ENCODE results near the gene PRKCE. TPM values are rescaled to one million over a fixed set of nuclear protein-coding genes. Genes with fewer than 3 reads are reported as not detected.

PRKCE gene
- total RNA-seq, 1 experiment from 2014 or later, result 4.4 TPM

GRCh38 chr2:45902781-45903375, 251.4 kb downstream of the PRKCE start:
- Histone ChIP-seq H3K9me3 (no peaks in the 10 kb centered on the region), H3K27me3 (replicated peaks; ENCODE audit: control insufficient read depth, insufficient read depth, low read length) (no peaks in the 10 kb centered on the region), H3K4me3 (ENCODE audit: low read depth, low read length) (no peak overlapping the region), H3K4me1 (no peaks in the 10 kb centered on the region), H3K36me3 (ENCODE audit: control insufficient read depth, insufficient read depth, low read length) (no peaks in the 10 kb centered on the region)
- no peaks in the 10 kb centered on the region for H3K36me3 Mint-ChIP-seq (ENCODE audit: insufficient read depth, unreplicated experiment)
- TF ChIP-seq CTCF (IDR thresholded peaks at IDR 0.05; ENCODE audit: insufficient read depth in 1 of 2, low read depth in 1 of 2, low read length in 1 of 2, severe bottlenecking in 1 of 2, unreplicated experiment in 1 of 2), result no peak
- no peak overlapping the region for H3K27ac Mint-ChIP-seq (ENCODE audit: unreplicated experiment)
- intact Hi-C loops (cut with micrococcal nuclease; ENCODE audit: unreplicated experiment), result no loop called here
- no peaks in the 10 kb centered on the region for H3K9me3 Mint-ChIP-seq (ENCODE audit: unreplicated experiment)
- ChIA-PET CTCF (interaction anchor here (1.1 kb wide), 1 partner anchor 9 kb away, joined by 3 read pairs; no protein-coding TSS in a partner anchor), POLR2A (no interaction called here)
- no peak for DNase-seq
- H3K27me3 Mint-ChIP-seq (ENCODE audit: insufficient read depth, unreplicated experiment), result no peaks in the 10 kb centered on the region
- no peaks in the 10 kb centered on the region for H3K4me1 Mint-ChIP-seq (ENCODE audit: low read depth, unreplicated experiment)
- H3K4me3 Mint-ChIP-seq (ENCODE audit: unreplicated experiment), result no peak overlapping the region
- BruUV-seq (replicated peaks), result no TSS peak

- Histone ChIP-seq H3K9me3 (no peaks in the 10 kb centered on the region), H3K36me3 (ENCODE audit: control insufficient read depth, insufficient read depth, low read length) (no peaks in the 10 kb centered on the region), H3K4me1 (peaks cover 2% of the 10 kb centered on the region; the same call in 1 of the 2 replicates), H3K4me3 (ENCODE audit: low read depth, low read length) (no peak overlapping the region), H3K27me3 (replicated peaks; ENCODE audit: control insufficient read depth, insufficient read depth, low read length) (no peaks in the 10 kb centered on the region)
- Mint-ChIP-seq H3K4me3 (ENCODE audit: unreplicated experiment) (no peak overlapping the region), H3K36me3 (ENCODE audit: insufficient read depth, unreplicated experiment) (no peaks in the 10 kb centered on the region), H3K27ac (ENCODE audit: unreplicated experiment) (no peak overlapping the region), H3K27me3 (ENCODE audit: insufficient read depth, unreplicated experiment) (no peaks in the 10 kb centered on the region), H3K9me3 (ENCODE audit: unreplicated experiment) (no peaks in the 10 kb centered on the region), H3K4me1 (ENCODE audit: low read depth, unreplicated experiment) (peaks cover 2% of the 10 kb centered on the region)
- POLR2A ChIA-PET, result no interaction called here
- DNase-seq, result no peak
- BruUV-seq (replicated peaks), result no TSS peak
- intact Hi-C loops (cut with micrococcal nuclease; ENCODE audit: unreplicated experiment), result no loop called here
- TF ChIP-seq CTCF (IDR thresholded peaks at IDR 0.05; ENCODE audit: insufficient read depth in 1 of 2, low read depth in 1 of 2, low read length in 1 of 2, severe bottlenecking in 1 of 2, unreplicated experiment in 1 of 2), result no peak
- CTCF ChIA-PET, result no interaction called here
Observed at GRCh38 chr2:45904267-45904945, 252.9 kb downstream of the PRKCE start.

- Histone ChIP-seq H3K4me3 (ENCODE audit: low read depth, low read length) (no peak overlapping the region), H3K27me3 (replicated peaks; ENCODE audit: control insufficient read depth, insufficient read depth, low read length) (no peaks in the 10 kb centered on the region), H3K4me1 (peaks cover 9% of the 10 kb centered on the region), H3K9me3 (no peaks in the 10 kb centered on the region), H3K36me3 (ENCODE audit: control insufficient read depth, insufficient read depth, low read length) (no peaks in the 10 kb centered on the region)
- no peaks in the 10 kb centered on the region for H3K27me3 Mint-ChIP-seq (ENCODE audit: insufficient read depth, unreplicated experiment)
- no peak for TF ChIP-seq CTCF (IDR thresholded peaks at IDR 0.05; ENCODE audit: insufficient read depth in 1 of 2, low read depth in 1 of 2, low read length in 1 of 2, severe bottlenecking in 1 of 2, unreplicated experiment in 1 of 2)
- H3K9me3 Mint-ChIP-seq (ENCODE audit: unreplicated experiment), result no peaks in the 10 kb centered on the region
- peaks cover 9% of the 10 kb centered on the region for H3K4me1 Mint-ChIP-seq (ENCODE audit: low read depth, unreplicated experiment)
- H3K4me3 Mint-ChIP-seq (ENCODE audit: unreplicated experiment), result no peak overlapping the region
- BruUV-seq (replicated peaks), result no TSS peak
- intact Hi-C loops (cut with micrococcal nuclease; ENCODE audit: unreplicated experiment), result no loop called here
- ChIA-PET POLR2A (interaction anchor here (0.5 kb wide), 1 partner anchor 14 kb away, joined by 3 read pairs; no protein-coding TSS in a partner anchor), CTCF (no interaction called here)
- no peak for DNase-seq
- no peak overlapping the region for H3K27ac Mint-ChIP-seq (ENCODE audit: unreplicated experiment)
- no peaks in the 10 kb centered on the region for H3K36me3 Mint-ChIP-seq (ENCODE audit: insufficient read depth, unreplicated experiment)
Observed at GRCh38 chr2:45904946-45905631, 253.6 kb downstream of the PRKCE start.

Data from Caco-2 (cell line).